T-helper 2 cell treated with Interferon-gamma antibody and Interleukin-4, amounts not matched to agents 5 μg/mL and 100 μg/mL, for 36 hours (primary cell): ENCODE data around the gene ARFGEF2.
"Not testable (repeated sequence)": the region's sequence is repeated elsewhere in the genome, so short reads cannot be mapped to it uniquely, and the experiment has no call there.

Experiments
- DNase-seq: peaks from one replicate; pipeline ENCODE4 v3.0.0; 2021; ENCODE audit warnings: low spot score
- H3K27ac Mint-ChIP-seq: one replicate; pipeline ENCODE4 v1.8.0; 2021; ENCODE audit warnings: mild to moderate bottlenecking, mixed read lengths
- H3K27me3 Mint-ChIP-seq: one replicate; pipeline ENCODE4 v1.8.0; 2021; ENCODE audit warnings: low read depth, mixed read lengths
- H3K36me3 Mint-ChIP-seq: one replicate; pipeline ENCODE4 v1.8.0; 2021; ENCODE audit warnings: low read depth, mixed read lengths
- H3K4me1 Mint-ChIP-seq: one replicate; pipeline ENCODE4 v1.8.0; 2021; ENCODE audit warnings: low read depth, mixed read lengths
- H3K4me3 Mint-ChIP-seq: one replicate; pipeline ENCODE4 v1.8.0; 2022; ENCODE audit warnings: mild to moderate bottlenecking, moderate library complexity, mixed read lengths
- H3K9me3 Mint-ChIP-seq: one replicate; pipeline ENCODE4 v1.8.0; 2021; ENCODE audit warnings: mixed read lengths

ARFGEF2 gene

DNA sequence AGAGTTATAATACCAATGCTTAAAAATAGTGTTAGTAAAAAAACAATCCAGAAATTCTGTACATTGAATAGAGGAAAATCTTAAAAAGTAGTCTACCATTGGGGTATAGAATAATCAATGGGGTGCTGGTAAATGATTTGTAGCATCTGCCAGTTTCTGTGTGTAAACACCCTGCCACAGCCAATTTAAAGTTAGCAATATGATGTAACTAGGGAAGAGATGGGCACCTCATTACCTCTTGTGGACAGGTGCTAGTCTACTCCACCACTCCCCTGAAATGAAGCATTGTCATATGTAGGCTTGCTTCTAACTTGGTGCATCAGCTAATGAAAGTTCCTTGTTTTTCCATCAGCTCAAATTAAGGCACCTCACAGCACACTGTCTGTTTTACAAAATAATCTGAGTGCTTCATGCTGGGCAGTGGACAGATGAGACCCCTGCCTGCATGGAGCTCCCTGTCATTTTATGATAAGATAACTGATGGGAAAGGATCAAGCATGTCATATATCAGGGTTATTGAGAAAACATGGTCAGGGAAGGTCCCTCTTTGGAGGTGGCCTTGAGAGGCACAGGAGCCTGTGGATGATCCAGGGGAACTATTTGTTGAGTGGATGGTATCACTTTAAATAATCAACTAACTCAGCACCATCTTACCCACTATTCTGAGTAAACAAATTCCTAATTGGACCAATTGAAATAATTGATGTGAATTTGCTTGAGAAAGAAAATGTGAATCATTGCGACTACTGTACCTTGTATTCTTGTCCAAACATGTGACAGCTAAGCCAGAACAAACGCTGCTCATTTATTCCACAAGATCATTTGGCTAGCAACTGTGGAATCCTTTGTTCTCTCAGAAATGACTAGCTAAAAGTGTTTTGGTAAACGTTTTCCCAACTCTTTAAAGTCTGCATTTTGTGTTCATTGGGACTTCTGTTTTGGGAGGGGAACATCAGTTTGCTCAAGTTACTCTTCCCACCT is 78.7 kb downstream of the ARFGEF2 start:
- H3K27ac Mint-ChIP-seq, result no peak overlapping the region
- H3K4me3 Mint-ChIP-seq, result no peak overlapping the region
- no peaks in the 10 kb centered on the region for H3K9me3 Mint-ChIP-seq
- DNase-seq, result no peak
- H3K4me1 Mint-ChIP-seq, result no peaks in the 10 kb centered on the region
- H3K27me3 Mint-ChIP-seq, result no peaks in the 10 kb centered on the region
- H3K36me3 Mint-ChIP-seq, result peaks cover 32% of the 10 kb centered on the region

- no peaks in the 10 kb centered on the region for H3K4me1 Mint-ChIP-seq
- H3K27me3 Mint-ChIP-seq, result no peaks in the 10 kb centered on the region
- peaks cover 29% of the 10 kb centered on the region for H3K36me3 Mint-ChIP-seq
- no peak for DNase-seq
- H3K4me3 Mint-ChIP-seq, result no peak overlapping the region
- no peak overlapping the region for H3K27ac Mint-ChIP-seq
- no peaks in the 10 kb centered on the region for H3K9me3 Mint-ChIP-seq
Measured at GRCh38 chr20:49001741-49002140, 80.2 kb downstream of the ARFGEF2 start.

- no peak for DNase-seq
- H3K36me3 Mint-ChIP-seq, result peaks cover 24% of the 10 kb centered on the region
- no peak overlapping the region for H3K4me3 Mint-ChIP-seq
- no peak overlapping the region for H3K27ac Mint-ChIP-seq
- no peaks in the 10 kb centered on the region for H3K9me3 Mint-ChIP-seq
- no peaks in the 10 kb centered on the region for H3K27me3 Mint-ChIP-seq
- no peaks in the 10 kb centered on the region for H3K4me1 Mint-ChIP-seq
Measured at GRCh38 chr20:49006446-49006980, 85.0 kb downstream of the ARFGEF2 start.

DNA sequence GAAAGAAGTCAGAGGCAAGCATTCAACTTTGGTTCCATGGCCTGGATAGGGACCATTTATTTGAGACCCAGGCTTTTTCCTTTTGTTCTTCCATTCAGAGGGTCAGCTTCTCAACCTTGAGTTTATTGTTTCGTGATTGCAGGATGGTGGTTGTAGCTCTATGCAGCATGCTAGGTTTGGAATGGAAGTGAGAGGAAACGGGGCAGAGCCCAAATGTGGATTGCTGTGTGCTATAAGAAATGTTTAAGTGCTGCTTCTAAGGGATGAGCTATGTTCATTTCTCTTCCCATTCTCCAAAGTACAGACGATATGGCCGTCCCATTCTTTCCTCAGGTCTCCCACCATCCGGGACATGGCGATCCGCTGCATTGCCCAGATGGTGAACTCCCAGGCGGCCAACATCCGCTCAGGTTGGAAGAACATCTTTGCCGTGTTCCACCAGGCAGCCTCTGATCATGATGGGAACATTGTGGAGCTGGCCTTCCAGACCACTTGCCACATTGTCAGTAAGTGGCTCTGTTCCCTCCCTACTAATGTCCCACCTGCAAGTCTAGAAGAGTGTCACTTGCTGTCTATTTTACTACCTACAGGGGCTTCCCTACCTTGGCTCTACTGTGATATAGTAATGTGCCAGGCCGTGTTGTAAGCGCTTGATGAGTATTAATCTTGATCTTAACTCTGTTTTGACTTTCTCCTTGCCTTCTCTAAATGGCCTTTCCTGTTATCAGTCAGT is 88.6 kb downstream of the ARFGEF2 start:
- Mint-ChIP-seq H3K4me1 (no peaks in the 10 kb centered on the region), H3K36me3 (peaks cover 39% of the 10 kb centered on the region), H3K27ac (no peak overlapping the region), H3K9me3 (no peaks in the 10 kb centered on the region), H3K4me3 (no peak overlapping the region), H3K27me3 (no peaks in the 10 kb centered on the region)
- no peak for DNase-seq

GRCh38 chr20:49024220-49024619 is 102.7 kb downstream of the ARFGEF2 start:
- Mint-ChIP-seq H3K9me3 (no peaks in the 10 kb centered on the region), H3K27ac (no peak overlapping the region), H3K36me3 (peaks cover 26% of the 10 kb centered on the region), H3K27me3 (no peaks in the 10 kb centered on the region), H3K4me3 (no peak overlapping the region), H3K4me1 (no peaks in the 10 kb centered on the region)
- DNase-seq, result no peak

DNA sequence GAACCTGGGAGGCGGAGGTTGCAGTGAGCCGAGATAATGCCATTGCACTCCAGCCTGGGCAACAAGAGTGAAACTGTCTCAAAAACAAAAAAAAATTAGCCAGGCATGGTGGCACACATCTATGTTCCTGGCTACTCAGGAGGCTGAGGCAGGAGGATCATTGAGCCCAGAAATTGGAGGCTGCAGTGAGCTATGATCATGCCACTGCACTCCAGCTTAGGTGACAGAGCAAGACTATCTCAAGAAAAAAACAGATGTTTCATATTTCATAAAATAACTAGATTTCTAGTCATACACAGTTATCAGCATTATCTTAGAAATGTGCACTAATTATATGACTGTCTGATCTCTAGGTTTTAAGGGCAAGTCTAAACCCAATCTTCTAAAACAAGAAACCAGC is 106.7 kb downstream of the ARFGEF2 start:
- H3K4me3 Mint-ChIP-seq, H3K27me3 Mint-ChIP-seq, H3K4me1 Mint-ChIP-seq, H3K27ac Mint-ChIP-seq, DNase-seq, H3K9me3 Mint-ChIP-seq: not testable (repeated sequence)
- H3K36me3 Mint-ChIP-seq, result peaks cover 30% of the 10 kb centered on the region

DNA sequence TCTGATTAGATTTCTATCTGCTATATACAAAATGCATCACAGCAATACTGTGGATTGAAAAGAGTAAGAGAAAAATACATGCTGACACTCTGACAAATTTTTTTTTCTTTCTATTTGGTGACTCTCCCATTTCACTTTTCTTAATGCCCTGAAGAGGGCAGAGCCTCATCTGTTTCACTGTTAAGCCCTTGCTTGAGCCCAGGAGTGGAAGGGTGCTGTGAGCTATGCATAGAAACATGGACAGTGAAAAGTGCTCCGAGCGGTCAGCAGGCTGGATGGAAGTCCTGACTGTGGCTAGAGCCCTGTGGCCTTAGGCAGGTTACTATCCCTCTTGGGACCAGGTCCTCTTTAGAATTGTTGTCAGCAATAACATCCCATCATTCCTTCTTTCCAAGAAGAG is 107.2 kb downstream of the ARFGEF2 start:
- Mint-ChIP-seq H3K36me3 (peaks cover 34% of the 10 kb centered on the region), H3K4me1 (no peaks in the 10 kb centered on the region), H3K27me3 (no peaks in the 10 kb centered on the region), H3K9me3 (no peaks in the 10 kb centered on the region), H3K27ac (no peak overlapping the region), H3K4me3 (no peak overlapping the region)
- DNase-seq, result no peak

DNA sequence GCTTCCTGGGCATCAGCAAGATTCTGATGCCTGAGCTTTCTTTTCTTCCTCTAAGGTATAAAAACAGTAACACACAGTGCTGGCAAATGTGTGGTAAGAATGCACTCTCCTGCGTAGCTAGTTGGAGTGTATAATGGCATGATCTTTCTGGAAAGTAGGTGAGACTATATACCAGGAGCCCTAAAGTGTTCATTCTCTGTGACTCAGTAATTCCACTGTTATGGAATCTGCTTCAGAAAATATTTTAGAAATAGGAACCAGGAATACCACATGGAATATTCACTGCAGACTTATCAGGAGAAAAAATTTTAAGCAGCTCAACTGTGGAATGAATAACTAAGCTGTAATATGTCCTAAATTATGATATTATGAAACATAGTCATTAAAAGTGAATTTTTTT is 107.7 kb downstream of the ARFGEF2 start:
- H3K27me3 Mint-ChIP-seq, result no peaks in the 10 kb centered on the region
- no peaks in the 10 kb centered on the region for H3K4me1 Mint-ChIP-seq
- no peak overlapping the region for H3K4me3 Mint-ChIP-seq
- DNase-seq, result no peak
- H3K36me3 Mint-ChIP-seq, result peaks cover 34% of the 10 kb centered on the region
- H3K27ac Mint-ChIP-seq, result no peak overlapping the region
- H3K9me3 Mint-ChIP-seq, result no peaks in the 10 kb centered on the region

DNA sequence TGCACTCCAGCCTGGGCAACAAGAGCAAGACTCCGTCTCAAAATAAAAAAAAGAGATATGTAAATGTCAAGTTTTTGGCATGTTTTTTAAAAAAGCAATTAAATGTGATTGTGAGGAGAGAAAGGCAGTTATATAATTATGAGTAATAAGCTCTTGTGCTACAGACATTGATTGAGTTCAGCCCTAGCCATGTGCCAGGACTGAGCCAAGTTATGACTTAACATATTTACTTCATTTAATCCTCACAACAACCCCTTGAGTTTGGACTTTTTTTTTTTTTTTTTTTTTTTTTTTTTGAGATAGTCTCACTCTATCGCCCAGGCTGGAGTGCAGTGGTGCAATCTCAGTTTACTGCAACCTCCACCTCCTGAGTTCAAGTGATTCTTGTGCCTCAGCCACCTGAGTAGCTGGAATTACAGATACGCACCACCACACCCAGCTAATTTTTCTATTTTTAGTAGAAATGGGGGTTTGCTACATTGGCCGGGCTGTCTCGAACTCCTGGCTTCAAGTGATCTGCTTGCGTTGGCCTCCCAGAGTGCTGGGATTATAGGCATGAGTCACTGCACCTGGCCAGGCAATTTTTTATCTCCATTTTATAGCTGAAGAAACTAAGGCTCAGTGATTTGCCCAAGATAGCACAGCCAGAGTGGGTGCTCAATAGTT is 109.6 kb downstream of the ARFGEF2 start:
- peaks cover 39% of the 10 kb centered on the region for H3K36me3 Mint-ChIP-seq
- no peak overlapping the region for H3K4me3 Mint-ChIP-seq
- DNase-seq, result no peak
- H3K4me1 Mint-ChIP-seq, result no peaks in the 10 kb centered on the region
- H3K27me3 Mint-ChIP-seq, result no peaks in the 10 kb centered on the region
- H3K9me3 Mint-ChIP-seq, result no peaks in the 10 kb centered on the region
- H3K27ac Mint-ChIP-seq, result no peak overlapping the region

- H3K4me3 Mint-ChIP-seq, result no peak overlapping the region
- H3K4me1 Mint-ChIP-seq, result no peaks in the 10 kb centered on the region
- no peaks in the 10 kb centered on the region for H3K9me3 Mint-ChIP-seq
Measured at GRCh38 chr20:49032455-49032854, 110.9 kb downstream of the ARFGEF2 start.

GRCh38 chr20:49034070-49034732 is 112.7 kb downstream of the ARFGEF2 start:
- no peak overlapping the region for H3K27ac Mint-ChIP-seq
- H3K4me1 Mint-ChIP-seq, result peaks cover 7% of the 10 kb centered on the region
- H3K27me3 Mint-ChIP-seq, result no peaks in the 10 kb centered on the region
- H3K36me3 Mint-ChIP-seq, result peaks cover 25% of the 10 kb centered on the region
- no peak for DNase-seq
- no peaks in the 10 kb centered on the region for H3K9me3 Mint-ChIP-seq
- H3K4me3 Mint-ChIP-seq, result no peak overlapping the region

More at GRCh38 chr20:49032455-49032854, 110.9 kb downstream of the ARFGEF2 start:
- Mint-ChIP-seq H3K36me3 (peaks cover 37% of the 10 kb centered on the region), H3K27me3 (no peaks in the 10 kb centered on the region), H3K27ac (no peak overlapping the region)
- no peak for DNase-seq

GRCh38 chr20:49037962-49038387 is 116.5 kb downstream of the ARFGEF2 start:
- Mint-ChIP-seq H3K4me1 (peaks cover 7% of the 10 kb centered on the region), H3K36me3 (peaks cover 19% of the 10 kb centered on the region), H3K27ac (peak overlapping the region; percentile 56), H3K9me3 (no peaks in the 10 kb centered on the region), H3K27me3 (no peaks in the 10 kb centered on the region), H3K4me3 (peak overlapping the region; percentile 51)
- peak; percentile 30 for DNase-seq

- Mint-ChIP-seq H3K27me3 (no peaks in the 10 kb centered on the region), H3K9me3 (no peaks in the 10 kb centered on the region), H3K4me3 (no peak overlapping the region), H3K27ac (no peak overlapping the region), H3K36me3 (peaks cover 8% of the 10 kb centered on the region), H3K4me1 (peaks cover 7% of the 10 kb centered on the region)
- no peak for DNase-seq
Measured at GRCh38 chr20:49039854-49040253, 118.3 kb downstream of the ARFGEF2 start.
